SK-N-MC (cell line): ENCODE data around the gene MS4A4E.

Source experiments
- EZH2 ChIP-seq: fragments of 200-600 bp; sonication (generic); IDR thresholded peaks from one replicate; pipeline ENCODE4 v1.6.1; 2017; ENCODE audit warnings: antibody characterized with exemption
- FOXP2 ChIP-seq: optimal IDR thresholded peaks from 2 replicates; pipeline ENCODE3; 2011; ENCODE audit warnings: mild to moderate bottlenecking, moderate library complexity; ENCODE audit not compliant: insufficient read depth; ENCODE audit errors: extremely low read length, control extremely low read depth
- POLR2AphosphoS5 ChIP-seq: IDR thresholded peaks from 2 replicates; pipeline ENCODE4 v1.6.1; 2012; ENCODE audit warnings: mild to moderate bottlenecking, low read depth, low read length, borderline replicate concordance

DNA sequence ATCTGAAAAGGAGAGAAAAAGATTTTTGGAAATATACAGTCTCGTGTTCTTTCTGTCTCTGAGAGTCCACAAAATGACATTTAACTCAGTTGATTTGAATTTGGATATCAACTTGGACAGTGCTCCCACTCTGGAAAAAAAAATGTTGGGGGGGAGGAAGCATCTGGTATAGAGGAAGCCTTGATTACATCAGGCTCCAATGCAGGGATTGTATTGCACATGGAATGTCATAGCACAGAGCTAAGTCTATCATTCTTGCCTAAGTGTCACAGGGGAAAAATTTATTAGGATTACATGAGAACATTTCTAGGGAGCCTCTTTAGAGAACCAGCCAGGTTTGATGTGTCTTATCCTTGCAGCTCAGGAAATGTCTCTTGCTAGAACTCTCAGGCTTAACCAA, 83.1 kb downstream of the MS4A4E start:
- TF ChIP-seq EZH2 (no peak), POLR2AphosphoS5 (no peak), FOXP2 (no peak)
